Islet of Langerhans (tissue), 1 donor: Measurements from ENCODE around the gene LRSAM1.

Experiments
- FAIRE-seq: peaks from one replicate; lab custom pipeline; 2011; peaks lifted over from hg19 to GRCh38; lab: Jason Lieb, UNC

Gene LRSAM1

GRCh38 chr9:127535396-127535795 lies 84.1 kb downstream of the LRSAM1 start:
- FAIRE-seq = no peak

- FAIRE-seq = no peak
These were observed 84.5 kb downstream of the LRSAM1 start for GRCh38 chr9:127535834-127536233.

DNA sequence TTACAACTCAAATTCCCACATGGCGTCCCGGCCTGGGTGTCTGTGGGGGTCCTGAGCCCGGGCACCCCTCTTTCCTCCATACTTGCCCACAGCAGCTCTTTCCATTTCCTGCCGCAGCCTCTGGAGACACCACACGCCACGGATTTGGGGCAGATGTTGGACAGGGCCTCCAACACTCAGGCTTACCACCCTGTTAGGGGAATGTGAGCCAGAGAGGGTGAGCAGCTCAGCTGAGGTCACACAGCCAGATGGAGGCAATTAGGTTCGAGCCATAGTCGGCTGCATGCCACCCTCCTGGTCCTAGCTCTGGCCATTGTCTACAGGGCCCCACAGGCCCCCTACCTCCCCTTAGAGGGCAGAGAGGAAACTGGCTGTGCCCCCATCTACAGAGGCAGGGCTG lies 85.2 kb downstream of the LRSAM1 start:
- FAIRE-seq = no peak

GRCh38 chr9:127537014-127537413 lies 85.7 kb downstream of the LRSAM1 start:
- peak; percentile 86 for FAIRE-seq

GRCh38 chr9:127537792-127538191 lies 86.5 kb downstream of the LRSAM1 start:
- FAIRE-seq = no peak

DNA sequence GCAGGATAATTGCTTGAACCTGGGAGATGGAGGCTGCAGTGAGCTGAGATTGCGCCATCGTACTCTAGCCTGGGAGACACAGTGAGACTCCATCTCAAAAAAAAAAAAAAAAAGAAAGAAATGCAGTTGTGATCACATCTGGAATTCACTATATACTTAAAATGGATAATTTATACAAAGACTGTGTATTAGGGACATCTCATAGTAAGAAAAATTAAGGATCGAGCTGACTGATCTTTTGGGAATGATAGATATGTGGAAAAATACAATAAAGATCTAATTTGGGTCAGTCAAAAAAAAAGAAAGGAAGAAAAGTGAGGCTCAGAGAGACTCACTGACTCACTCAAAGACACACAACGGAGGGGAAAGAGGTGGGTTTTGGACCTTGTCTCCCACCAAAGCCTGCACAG lies 87.5 kb downstream of the LRSAM1 start:
- no peak for FAIRE-seq

- FAIRE-seq = no peak
These were observed 88.1 kb downstream of the LRSAM1 start for GRCh38 chr9:127539259-127539981.

GRCh38 chr9:127539982-127540663 lies 88.8 kb downstream of the LRSAM1 start:
- FAIRE-seq = no peak

DNA sequence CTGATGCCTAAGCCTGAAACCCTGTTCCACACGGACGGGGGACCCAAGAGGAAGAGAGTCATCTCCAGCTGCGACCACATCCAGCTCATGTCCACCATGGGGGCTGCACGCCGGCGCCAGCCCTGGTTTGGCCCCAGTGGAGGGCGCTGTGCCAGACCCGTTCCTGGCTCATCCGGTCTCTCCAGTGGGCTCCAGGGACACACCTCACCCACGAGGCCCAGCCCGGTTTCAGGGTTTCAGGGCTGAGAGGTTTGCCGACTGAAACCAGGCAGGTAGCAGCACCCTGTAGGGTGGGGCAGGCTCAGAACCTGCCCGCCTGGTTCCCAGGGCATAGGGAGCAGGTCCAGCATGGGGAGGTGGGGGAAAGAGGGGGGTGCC lies 89.3 kb downstream of the LRSAM1 start:
- no peak for FAIRE-seq

GRCh38 chr9:127541176-127541575 lies 89.9 kb downstream of the LRSAM1 start:
- FAIRE-seq = no peak

DNA sequence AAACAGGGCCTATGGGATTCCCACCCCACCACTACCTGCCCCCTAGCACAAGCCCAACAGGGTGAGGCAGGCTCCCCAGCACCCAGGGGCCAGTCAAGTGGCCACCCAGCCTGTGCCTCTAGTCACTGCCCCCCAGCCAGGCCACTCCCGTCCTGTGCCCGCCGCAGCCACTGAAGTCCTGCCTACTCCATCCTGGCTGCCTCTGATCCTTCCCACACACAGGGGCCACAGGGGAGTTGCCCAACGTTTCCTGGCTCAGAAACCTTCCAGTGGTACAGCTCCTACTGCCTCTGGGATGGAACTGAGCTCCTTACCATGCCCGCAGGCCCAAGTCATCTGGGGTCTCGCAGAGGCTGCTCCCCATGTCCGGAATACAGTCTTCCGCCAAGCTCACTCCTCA lies 90.6 kb downstream of the LRSAM1 start:
- no peak for FAIRE-seq

- FAIRE-seq = no peak
These were observed 91.9 kb downstream of the LRSAM1 start for GRCh38 chr9:127543221-127543620.

DNA sequence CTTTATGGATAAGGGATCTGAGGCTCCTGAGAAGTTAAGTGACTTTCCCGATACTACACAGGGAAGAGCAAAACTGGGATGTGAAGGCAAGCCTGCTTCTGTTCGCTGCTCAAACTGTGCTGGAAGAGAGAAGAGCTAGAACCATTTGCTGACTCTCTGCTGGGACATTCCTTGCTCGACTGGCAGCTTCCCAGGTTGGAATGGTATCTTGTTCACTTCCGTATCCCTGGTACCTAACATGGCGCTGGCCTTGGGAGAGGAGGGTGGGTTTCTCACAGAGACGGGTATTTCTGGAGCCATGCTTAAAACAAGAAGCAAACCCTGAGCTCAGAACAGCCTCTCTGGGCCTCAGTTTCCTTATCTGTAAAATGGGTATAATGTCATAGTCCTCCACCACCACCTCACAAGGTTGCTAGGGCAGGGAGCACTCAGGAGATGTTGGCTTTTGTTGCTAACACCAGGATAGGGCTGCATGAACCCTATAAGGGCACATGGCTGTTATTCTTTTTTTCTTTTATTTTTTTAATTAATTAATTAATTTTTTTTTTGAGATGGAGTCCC lies 92.7 kb downstream of the LRSAM1 start:
- FAIRE-seq = no peak

DNA sequence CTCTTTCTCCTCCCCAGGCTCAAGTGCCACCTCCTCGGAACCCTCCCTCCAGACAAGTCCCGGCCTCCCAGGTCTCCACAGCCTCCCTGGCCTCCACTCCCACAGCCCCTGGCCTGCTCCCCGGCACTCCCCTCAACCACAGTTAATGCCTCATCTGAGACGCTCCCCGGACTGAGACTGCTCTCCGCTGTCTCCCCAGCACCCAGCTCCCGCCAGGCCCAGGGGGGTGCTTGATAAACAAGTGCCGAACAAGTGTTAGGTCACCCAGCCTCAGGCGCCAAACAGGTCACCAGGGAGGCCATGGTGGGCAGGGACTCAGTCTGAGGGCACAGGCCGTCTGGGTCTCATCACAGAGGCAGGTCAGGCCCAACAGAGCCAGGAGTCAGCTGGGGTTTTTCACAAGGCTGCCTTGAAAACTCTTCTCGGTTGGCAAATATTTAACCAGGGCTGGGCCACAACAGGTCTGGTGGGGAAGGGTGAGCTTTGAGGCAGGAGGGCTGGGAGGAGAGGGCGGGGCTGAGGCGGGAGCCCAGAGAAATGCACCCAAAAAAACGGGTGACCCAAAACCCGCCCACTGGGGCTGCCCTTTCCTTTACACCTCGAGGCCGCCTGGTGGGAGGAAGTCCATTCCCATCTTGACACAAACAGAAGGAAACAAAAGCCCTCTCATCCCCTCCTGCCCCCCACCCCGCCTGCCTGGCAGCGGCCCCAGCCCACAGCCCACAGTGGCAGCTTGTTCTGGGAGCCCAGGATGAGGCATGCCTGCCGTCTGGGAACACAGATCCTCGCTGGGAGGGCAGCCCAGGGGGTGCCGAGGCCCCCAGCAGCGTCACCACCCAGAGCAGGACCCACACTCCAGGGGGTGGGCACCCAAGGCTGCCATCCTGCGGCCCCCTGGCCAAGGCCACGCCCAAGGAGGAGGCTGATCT lies 94.2 kb downstream of the LRSAM1 start:
- no peak for FAIRE-seq

GRCh38 chr9:127546125-127546832 lies 95.0 kb downstream of the LRSAM1 start:
- FAIRE-seq = no peak

DNA sequence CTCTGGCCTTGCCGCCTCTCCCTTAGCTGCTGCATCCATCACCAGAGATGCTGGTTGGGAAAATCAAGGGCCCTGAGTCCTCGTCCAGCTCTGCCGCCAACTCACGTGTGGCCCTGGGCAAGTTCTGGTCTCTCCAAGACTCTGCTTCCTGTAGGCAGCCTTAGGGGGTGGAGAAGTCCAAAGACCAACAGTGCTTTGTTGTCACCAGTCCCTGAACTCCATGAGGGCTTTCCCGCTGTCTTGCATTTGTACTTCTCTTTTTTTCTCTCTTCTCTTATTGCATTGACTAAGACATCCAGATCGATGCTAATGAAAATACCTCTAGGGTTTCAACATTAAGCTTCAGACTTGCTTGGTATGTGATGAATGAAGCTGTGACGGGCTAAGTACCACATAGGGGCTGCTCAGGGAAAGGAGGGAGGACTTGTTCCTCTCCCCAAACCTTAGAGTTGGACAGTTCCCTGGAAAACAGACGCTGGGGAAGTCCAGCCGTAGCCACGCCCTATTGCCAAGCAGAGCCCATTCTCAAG lies 97.1 kb downstream of the LRSAM1 start:
- FAIRE-seq = no peak

DNA sequence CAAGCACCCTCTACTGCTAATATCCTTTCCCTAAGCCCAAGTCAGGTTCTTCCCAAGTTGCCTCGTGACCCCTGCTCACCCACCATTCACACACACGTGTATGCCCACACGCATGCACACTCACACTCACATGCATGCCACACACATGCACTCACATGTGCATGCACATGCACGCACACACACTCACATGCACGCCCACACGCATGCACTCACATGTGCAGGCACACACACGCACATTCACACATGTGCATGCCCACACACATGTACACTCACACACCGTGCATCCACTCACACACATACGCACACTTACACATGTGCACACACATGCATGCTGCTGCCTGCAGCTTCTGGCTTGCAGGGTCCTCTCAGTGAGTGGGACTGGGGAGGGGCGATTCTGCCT lies 97.9 kb downstream of the LRSAM1 start:
- no peak for FAIRE-seq

- FAIRE-seq = no peak
These were observed 98.4 kb downstream of the LRSAM1 start for GRCh38 chr9:127549751-127550150.

DNA sequence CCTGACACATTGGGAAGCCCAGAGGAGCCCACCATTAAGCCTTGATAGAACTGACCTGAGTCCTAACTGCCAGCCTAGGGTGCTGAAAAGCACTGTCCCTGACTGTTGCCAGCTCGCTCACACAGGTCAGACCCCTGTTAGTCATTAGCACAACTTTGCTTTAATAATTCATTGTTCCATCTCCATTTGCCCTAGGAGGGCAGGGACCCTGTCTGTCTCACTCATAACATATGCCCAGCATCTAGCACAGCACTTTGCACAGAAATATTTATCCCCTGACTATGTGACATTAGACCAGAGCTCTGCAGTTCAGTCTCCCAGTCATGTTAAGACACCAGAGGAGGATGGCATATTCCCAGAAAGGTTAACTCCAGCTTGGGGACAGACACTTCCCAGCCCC lies 99.0 kb downstream of the LRSAM1 start:
- no peak for FAIRE-seq

GRCh38 chr9:127550751-127551150 lies 99.4 kb downstream of the LRSAM1 start:
- no peak for FAIRE-seq
